RPMI7951 (cell line): Measurements from ENCODE around the gene LDLRAD4. TPM values are rescaled to one million over a fixed set of nuclear protein-coding genes. Genes with fewer than 3 reads are reported as not detected.
"Not testable (repeated sequence)": the region's sequence is repeated elsewhere in the genome, so short reads cannot be mapped to it uniquely, and the experiment has no call there.

ENCODE experiments used
- DNase-seq: peaks from one replicate; pipeline ENCODE4 v3.0.0-alpha.2; 2012; ENCODE audit warnings: low read depth
- total RNA-seq: library from RNA; depleted of rRNA; stranded (reverse); fragments of >200 nt; shearing (Covaris generic); gene quantifications from 2 replicates; pipeline ENCODE4 v1.2.3, GENCODE V29; 2014

The LDLRAD4 gene
- total RNA-seq, 1 experiment from 2014 or later, result 0.24 TPM

DNA sequence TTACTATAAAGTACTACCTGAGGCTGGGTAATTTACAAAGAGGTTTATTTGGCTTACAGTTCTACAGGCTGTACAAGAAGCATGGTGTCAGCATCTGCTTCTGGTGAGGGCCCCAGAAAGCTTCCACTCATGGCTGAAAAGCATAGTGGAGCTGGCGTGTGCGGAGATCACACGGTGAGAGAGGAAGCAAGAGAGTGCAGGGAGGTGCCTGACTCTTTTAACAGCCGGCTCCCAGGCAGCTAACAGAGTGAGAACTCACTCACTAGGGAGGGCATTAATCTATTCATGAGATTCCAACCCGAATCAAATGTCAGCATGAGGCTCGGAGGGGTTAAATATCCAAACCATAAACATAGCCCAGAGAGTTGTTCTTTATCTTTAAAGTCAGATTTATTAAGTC lies 117.3 kb downstream of the LDLRAD4 start:
- DNase-seq, result no peak

- no peak for DNase-seq
Observed at GRCh38 chr18:13336841-13337240, 118.3 kb downstream of the LDLRAD4 start.

GRCh38 chr18:13337369-13337768 lies 118.8 kb downstream of the LDLRAD4 start:
- no peak for DNase-seq

- DNase-seq, result no peak
Observed at GRCh38 chr18:13338318-13338717, 119.8 kb downstream of the LDLRAD4 start.

GRCh38 chr18:13339653-13340052 lies 121.1 kb downstream of the LDLRAD4 start:
- DNase-seq, result no peak

- not testable (repeated sequence) for DNase-seq
Observed at GRCh38 chr18:13346449-13346848, 127.9 kb downstream of the LDLRAD4 start.

DNA sequence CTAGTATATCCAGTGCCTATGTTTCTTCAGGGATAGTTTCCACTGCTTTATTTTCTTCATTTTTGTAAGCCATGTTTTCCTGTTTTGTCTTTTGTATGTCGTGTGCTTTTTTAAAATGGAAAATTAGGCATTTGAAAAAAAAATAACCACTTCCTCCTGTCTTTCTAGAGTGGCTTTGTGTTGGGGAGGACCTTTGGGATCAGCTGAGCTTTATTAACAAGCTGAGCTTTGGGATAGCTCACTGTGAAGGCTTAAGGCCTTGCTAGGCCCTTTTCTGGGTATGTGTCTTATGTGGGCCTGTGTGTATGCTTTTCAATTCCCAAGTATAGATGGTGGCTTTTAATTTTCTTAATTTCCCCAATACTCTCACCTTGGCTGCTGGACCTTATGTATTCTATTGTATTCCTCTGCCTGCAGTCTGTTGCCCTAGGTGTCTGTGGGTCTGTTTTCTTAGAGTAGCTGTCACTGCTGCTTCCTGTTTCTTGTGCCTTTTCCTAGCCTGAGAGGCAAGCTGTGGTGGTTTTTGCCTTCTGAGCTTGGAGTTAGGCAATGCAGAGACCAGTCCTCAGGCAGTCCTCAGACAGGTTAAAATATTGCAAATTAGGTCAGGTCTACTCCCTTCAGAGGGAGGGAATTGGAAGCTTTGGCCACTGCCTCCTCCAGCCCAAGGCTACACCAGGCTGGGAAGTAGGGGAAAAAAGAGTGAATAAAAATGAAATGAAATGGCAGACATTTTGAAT lies 134.7 kb downstream of the LDLRAD4 start:
- no peak for DNase-seq

GRCh38 chr18:13354402-13354801 lies 135.8 kb downstream of the LDLRAD4 start:
- no peak for DNase-seq

- DNase-seq, result no peak
Observed at GRCh38 chr18:13356032-13356431, 137.5 kb downstream of the LDLRAD4 start.

DNA sequence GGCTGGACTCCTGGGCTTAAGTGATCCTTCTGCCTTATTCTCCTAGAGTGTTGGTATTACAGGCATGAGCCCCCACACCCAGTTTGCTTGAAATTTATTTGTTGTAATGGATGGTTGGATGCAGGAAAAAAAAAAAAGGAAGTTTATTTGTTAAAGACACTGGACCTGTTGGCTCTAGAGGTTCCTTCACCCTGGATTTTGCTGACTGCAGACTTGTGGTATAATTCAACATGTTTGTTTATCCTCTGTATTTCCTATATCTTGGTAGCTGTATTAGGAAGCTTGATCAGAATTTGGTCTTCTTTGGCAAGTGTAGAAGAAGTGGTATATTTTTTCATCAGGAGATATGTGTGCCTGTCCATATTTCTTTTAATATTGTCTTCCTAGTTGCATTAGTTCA lies 138.7 kb downstream of the LDLRAD4 start:
- DNase-seq, result no peak

DNA sequence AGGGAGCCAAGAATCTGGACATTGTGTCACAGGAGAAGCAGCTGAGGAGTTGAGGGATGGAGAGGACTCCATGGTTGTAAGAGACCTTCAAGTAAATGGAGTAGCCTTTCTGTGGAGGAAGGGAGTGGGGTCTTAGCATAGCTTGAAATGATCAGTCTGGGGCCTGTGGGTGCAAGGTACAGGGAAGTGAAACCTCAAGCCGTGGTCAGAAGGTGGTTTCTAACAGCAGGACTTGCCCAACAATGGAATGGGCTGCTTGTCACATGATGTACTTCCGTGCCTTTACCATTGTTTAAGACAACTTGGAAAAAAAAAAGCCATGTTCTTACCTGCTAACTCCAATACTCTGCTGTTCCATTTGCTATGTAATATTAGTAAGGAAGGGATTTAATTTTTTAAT lies 140.7 kb downstream of the LDLRAD4 start:
- DNase-seq, result no peak

DNA sequence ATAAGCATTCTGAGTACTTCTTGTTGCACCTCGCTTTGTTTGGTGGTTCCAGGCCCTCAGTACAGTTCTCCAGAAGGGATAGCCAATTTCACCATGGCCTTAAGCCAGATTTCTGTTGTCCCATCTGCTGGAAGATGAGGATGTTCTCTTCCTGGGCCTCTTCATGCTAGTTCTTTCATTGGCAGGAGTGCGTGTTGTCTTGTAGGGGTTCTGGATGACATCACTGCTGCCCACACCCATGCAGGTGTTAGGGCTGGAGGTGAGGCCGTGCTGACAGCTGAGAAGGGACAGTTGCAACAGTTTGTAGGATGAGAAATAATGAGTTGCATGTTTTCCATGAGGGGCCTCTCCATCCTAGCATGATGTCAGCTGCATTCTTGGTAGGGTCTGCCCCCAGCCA lies 142.9 kb downstream of the LDLRAD4 start:
- no peak for DNase-seq

- no peak for DNase-seq
Observed at GRCh38 chr18:13362051-13362450, 143.5 kb downstream of the LDLRAD4 start.

GRCh38 chr18:13362607-13363006 lies 144.0 kb downstream of the LDLRAD4 start:
- DNase-seq, result no peak

- no peak for DNase-seq
Observed at GRCh38 chr18:13363359-13363758, 144.8 kb downstream of the LDLRAD4 start.

- DNase-seq, result no peak
Observed at GRCh38 chr18:13364721-13365205, 146.2 kb downstream of the LDLRAD4 start.

DNA sequence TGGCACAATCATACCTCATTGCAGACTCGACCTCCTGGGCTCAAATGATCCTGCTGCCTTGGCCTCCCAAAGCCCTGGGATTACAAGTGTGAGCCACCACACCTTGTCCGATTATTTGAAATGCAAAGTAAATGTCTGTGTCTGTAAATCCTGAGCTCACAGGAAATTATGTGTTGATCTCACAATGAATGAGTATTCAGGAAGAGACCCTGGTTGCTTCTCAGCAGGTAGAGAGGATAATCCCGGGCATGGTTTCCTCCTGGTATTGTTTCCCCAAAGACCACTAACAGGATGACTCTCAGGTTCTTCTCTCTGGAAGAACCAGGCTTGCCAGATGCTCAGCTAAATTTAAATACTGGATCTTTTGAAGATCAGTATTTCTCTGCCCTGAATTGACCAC lies 147.6 kb downstream of the LDLRAD4 start:
- DNase-seq, result no peak

- no peak for DNase-seq
Observed at GRCh38 chr18:13366541-13366940, 148.0 kb downstream of the LDLRAD4 start.

DNA sequence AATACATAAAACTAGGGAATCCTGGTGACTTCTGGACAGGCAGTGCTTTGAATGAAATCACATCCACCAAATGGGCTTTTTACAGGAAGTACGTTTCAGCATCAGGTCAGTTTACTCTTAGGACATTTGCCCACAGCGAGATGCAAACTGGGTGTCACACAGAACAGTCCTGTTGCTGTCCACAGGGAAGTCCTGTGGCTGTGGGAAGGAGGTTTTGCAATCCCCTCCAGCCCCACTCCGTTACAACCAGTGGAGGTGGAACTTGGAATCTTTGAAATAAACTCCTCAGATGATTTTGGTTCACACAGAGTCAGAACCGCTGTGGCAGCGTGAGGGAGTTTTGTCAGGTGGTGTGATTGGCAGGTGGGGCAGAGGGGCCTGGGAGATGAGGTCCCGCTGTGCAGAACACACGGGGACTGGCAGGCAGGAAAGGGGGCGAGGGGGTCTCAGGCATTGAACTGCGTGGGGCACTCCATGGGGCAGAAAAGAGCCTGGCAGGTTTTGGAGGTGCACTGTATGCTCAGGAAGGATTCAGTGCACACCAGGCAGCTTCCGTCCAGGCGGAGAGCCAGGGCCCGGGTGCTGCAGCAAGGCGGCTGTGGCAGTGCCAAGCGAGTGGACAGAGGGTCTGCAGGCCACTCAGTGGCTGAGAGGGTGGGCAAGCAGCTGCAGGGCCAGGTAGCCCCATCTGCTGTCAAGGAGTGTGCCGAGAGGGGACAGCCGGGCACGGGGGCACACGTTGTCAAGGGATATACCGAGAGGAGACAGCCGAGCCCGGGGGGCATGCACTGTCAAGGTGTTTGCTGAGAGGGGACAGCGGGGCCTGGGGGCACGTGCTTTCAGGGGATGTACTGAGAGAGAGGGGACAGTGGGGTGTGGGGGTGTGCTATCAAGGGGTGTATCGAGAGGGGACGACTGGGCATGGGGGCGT lies 148.7 kb downstream of the LDLRAD4 start:
- no peak for DNase-seq

- DNase-seq, result no peak
Observed at GRCh38 chr18:13368080-13368813, 149.7 kb downstream of the LDLRAD4 start.

GRCh38 chr18:13369353-13369752 lies 150.8 kb downstream of the LDLRAD4 start:
- no peak for DNase-seq
